K562 (cell line): ENCODE measurements around the gene CABP4. TPM values are rescaled to one million over a fixed set of nuclear protein-coding genes. Genes with fewer than 3 reads are reported as not detected.

Source experiments
- ASH1L ChIP-seq: fragments of 450-650 bp; IDR thresholded peaks from 2 replicates; pipeline ENCODE4 v1.6.1; 2018; ENCODE audit warnings: borderline replicate concordance, mild to moderate bottlenecking, low read depth; ENCODE audit not compliant: partially characterized antibody
- CCNT2 ChIP-seq: IDR thresholded peaks from 2 replicates; pipeline ENCODE4 v1.6.1; 2011; ENCODE audit warnings: borderline replicate concordance, low read depth, mild to moderate bottlenecking, moderate library complexity, mixed read lengths, low read length; ENCODE audit not compliant: insufficient read length; ENCODE audit errors: extremely low read depth
- CHD2 ChIP-seq: IDR thresholded peaks from 2 replicates; pipeline ENCODE4 v1.6.1; 2011; ENCODE audit warnings: low read depth, low read length
- ELK1 ChIP-seq: sonication (generic); formaldehyde crosslinking; IDR thresholded peaks from 2 replicates; pipeline ENCODE4 v1.8.1; 2022; ENCODE audit warnings: missing genetic modification reagents
- EP300 ChIP-seq: IDR thresholded peaks from 2 replicates; pipeline ENCODE4 v1.6.1; 2012; ENCODE audit warnings: low read length, improper control_type of control experiment
- ETV5 ChIP-seq: sonication (generic); formaldehyde crosslinking; IDR thresholded peaks from 2 replicates; pipeline ENCODE4 v1.4.0; 2020; ENCODE audit warnings: low read depth, mild to moderate bottlenecking, missing genetic modification reagents
- EZH2 ChIP-seq: IDR thresholded peaks from 2 replicates; pipeline ENCODE4 v1.6.1; 2012; ENCODE audit warnings: low read depth, mild to moderate bottlenecking, inconsistent platforms, low read length, borderline replicate concordance
- HDGF ChIP-seq: fragments of 450-650 bp; IDR thresholded peaks from 2 replicates; pipeline ENCODE4 v1.6.1; 2016
- HNRNPL ChIP-seq: fragments of 200-400 bp; formaldehyde crosslinking; IDR thresholded peaks from 2 replicates; pipeline ENCODE4 v1.6.1; 2017; ENCODE audit warnings: low read depth, mild to moderate bottlenecking, low read length
- HOXB6 ChIP-seq: fragments of 250-450 bp; sonication (Bioruptor Pico); IDR thresholded peaks from 2 replicates; pipeline ENCODE4 v1.5.1; 2022; ENCODE audit warnings: mild to moderate bottlenecking, borderline replicate concordance
- KLF1 ChIP-seq: fragments of 450-650 bp; IDR thresholded peaks from 2 replicates; pipeline ENCODE4 v1.6.1; 2016; ENCODE audit warnings: missing genetic modification characterization, missing compliant biosample characterization
- PHF21A ChIP-seq: fragments of 450-650 bp; IDR thresholded peaks from 2 replicates; pipeline ENCODE4 v1.6.1; 2017; ENCODE audit warnings: low read depth, borderline replicate concordance
- POLR3G ChIP-seq: IDR thresholded peaks from 2 replicates; pipeline ENCODE4 v1.6.1; 2011; ENCODE audit not compliant: insufficient read length, insufficient replicate concordance; ENCODE audit errors: extremely low read depth
- RBM17 ChIP-seq: fragments of 200-400 bp; formaldehyde crosslinking; IDR thresholded peaks from 2 replicates; pipeline ENCODE4 v1.6.1; 2017; ENCODE audit warnings: low read depth, mild to moderate bottlenecking, low read length, borderline replicate concordance
- SMARCA4 ChIP-seq: fragments of 450-650 bp; IDR thresholded peaks from 2 replicates; pipeline ENCODE4 v1.6.1; 2016
- SMARCA5 ChIP-seq: fragments of 450-650 bp; IDR thresholded peaks from 2 replicates; pipeline ENCODE4 v1.6.1; 2016
- SRSF7 ChIP-seq: fragments of 200-400 bp; formaldehyde crosslinking; optimal IDR thresholded peaks from 2 replicates; pipeline ENCODE3; 2017; ENCODE audit warnings: mild to moderate bottlenecking, low read depth, low read length
- TEAD1 ChIP-seq, 2 experiments: fragments of 450-650 bp in 1 of 2; sonication (generic) in 1 of 2; formaldehyde crosslinking; IDR thresholded peaks; 2 replicates each; pipeline versions ENCODE4 v1.4.0 to v1.8.0; 2020 to 2022; ENCODE audit warnings: mild to moderate bottlenecking in 2 of 2, missing genetic modification reagents in 1 of 2
- TEAD2 ChIP-seq: fragments of 450-650 bp; IDR thresholded peaks from 2 replicates; pipeline ENCODE4 v1.6.1; 2016; ENCODE audit warnings: missing genetic modification characterization, control low read depth, missing compliant biosample characterization
- TEAD4 ChIP-seq, 2 experiments: sonication (generic) in 1 of 2; formaldehyde crosslinking in 1 of 2; IDR thresholded peaks; 2 replicates each; pipeline versions ENCODE4 v1.6.1 to v1.8.0; 2012 to 2022; ENCODE audit warnings: borderline replicate concordance in 1 of 2, inconsistent platforms in 1 of 2, low read length in 1 of 2, mild to moderate bottlenecking in 1 of 2, missing genetic modification reagents in 1 of 2
- ZBTB2 ChIP-seq: fragments of 450-650 bp; IDR thresholded peaks from 2 replicates; pipeline ENCODE4 v1.6.1; 2016; ENCODE audit warnings: antibody characterized with exemption
- ZFP36 ChIP-seq: fragments of 150-350 bp; IDR thresholded peaks from 2 replicates; pipeline ENCODE4 v1.6.1; 2018; ENCODE audit warnings: low read length, low read depth; ENCODE audit not compliant: partially characterized antibody
- polyA plus RNA-seq, 8 experiments: library from polyadenylated mRNA; depleted of rRNA in 4 of 8; stranded (reverse) in 5 of 8; unstranded in 3 of 8; fragments of >200 nt; fragmentation: Nextera tagmentation in 2 of 8; fragmentation: Illumina TruSeq in 1 of 8; extraction: Ambion mirVana in 2 of 8; extraction: Trizol in 1 of 8; gene quantifications; 2 replicates each; pipeline versions ENCODE4 v1.2.1 to v1.2.3, GENCODE V29; 2011 to 2014; ENCODE audit warnings: inconsistent platforms in 1 of 8, missing spikeins in 1 of 8
- total RNA-seq, 7 experiments: library from RNA; depleted of rRNA in 6 of 7; stranded (reverse); fragments of >200 nt in 6 of 7; fragmentation: Illumina TruSeq in 2 of 7; extraction: Trizol in 2 of 7; gene quantifications; 2 replicates each; pipeline versions ENCODE4 v1.2.1 to v1.2.3, GENCODE V29; 2011 to 2021; ENCODE audit warnings: low replicate concordance in 1 of 7
- TF ChIP-seq, protein P1 (sequence below): fragments of 250-450 bp; sonication (Bioruptor Pico); IDR thresholded peaks from 2 replicates; pipeline ENCODE4 v1.5.0; 2021
- TF ChIP-seq, protein P2 (sequence below): sonication (generic); formaldehyde crosslinking; IDR thresholded peaks from 2 replicates; pipeline ENCODE4 v1.8.0; 2022; ENCODE audit warnings: mild to moderate bottlenecking, missing genetic modification reagents, borderline replicate concordance

Gene CABP4
- total and polyA plus RNA-seq, 9 of the 15 experiments (the other 6 are each of a cell fraction or from before 2014, with no cell fraction given), result 0.11 TPM; not detected in 8

GRCh38 chr11:67420646-67421429, 34.3 kb upstream of the CABP4 start (continued):
- TF ChIP-seq ZBTB2, result no peak
- TF ChIP-seq RBM17, result no peak
- TF ChIP-seq HNRNPL, result no peak
- no peak for TF ChIP-seq TEAD1 (CRISPR knock-in tag; IDR thresholded peaks at IDR 0.05)
- no peak for TF ChIP-seq ELK1
- no peak for TF ChIP-seq SRSF7
- no peak for TF ChIP-seq HOXB6 (CRISPR knock-in tag)
- TF ChIP-seq PHF21A, result no peak
- no peak for TF ChIP-seq CHD2
- TF ChIP-seq HDGF, result no peak
- no peak for TF ChIP-seq SMARCA4
- TF ChIP-seq EP300, result no peak
- TF ChIP-seq ASH1L, result no peak
- peak; percentile 64 for TF ChIP-seq CCNT2
- TF ChIP-seq, protein P1, sequence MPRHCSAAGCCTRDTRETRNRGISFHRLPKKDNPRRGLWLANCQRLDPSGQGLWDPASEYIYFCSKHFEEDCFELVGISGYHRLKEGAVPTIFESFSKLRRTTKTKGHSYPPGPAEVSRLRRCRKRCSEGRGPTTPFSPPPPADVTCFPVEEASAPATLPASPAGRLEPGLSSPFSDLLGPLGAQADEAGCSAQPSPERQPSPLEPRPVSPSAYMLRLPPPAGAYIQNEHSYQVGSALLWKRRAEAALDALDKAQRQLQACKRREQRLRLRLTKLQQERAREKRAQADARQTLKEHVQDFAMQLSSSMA (CRISPR knock-in tag), result no peak
- TF ChIP-seq SMARCA5, result no peak
- TF ChIP-seq TEAD2, result no peak
- no peak for TF ChIP-seq ETV5 (CRISPR knock-in tag)
- TF ChIP-seq POLR3G, result no peak
- TF ChIP-seq EZH2, result no peak
- TF ChIP-seq, protein P2, sequence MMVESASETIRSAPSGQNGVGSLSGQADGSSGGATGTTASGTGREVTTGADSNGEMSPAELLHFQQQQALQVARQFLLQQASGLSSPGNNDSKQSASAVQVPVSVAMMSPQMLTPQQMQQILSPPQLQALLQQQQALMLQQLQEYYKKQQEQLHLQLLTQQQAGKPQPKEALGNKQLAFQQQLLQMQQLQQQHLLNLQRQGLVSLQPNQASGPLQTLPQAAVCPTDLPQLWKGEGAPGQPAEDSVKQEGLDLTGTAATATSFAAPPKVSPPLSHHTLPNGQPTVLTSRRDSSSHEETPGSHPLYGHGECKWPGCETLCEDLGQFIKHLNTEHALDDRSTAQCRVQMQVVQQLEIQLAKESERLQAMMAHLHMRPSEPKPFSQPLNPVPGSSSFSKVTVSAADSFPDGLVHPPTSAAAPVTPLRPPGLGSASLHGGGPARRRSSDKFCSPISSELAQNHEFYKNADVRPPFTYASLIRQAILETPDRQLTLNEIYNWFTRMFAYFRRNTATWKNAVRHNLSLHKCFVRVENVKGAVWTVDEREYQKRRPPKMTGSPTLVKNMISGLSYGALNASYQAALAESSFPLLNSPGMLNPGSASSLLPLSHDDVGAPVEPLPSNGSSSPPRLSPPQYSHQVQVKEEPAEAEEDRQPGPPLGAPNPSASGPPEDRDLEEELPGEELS (CRISPR knock-in tag), result no peak
- TF ChIP-seq KLF1 (tag), result no peak; the same call in 1 of the 2 replicates
- TF ChIP-seq TEAD4 (IDR thresholded peaks at IDR 0.05; ENCODE audit: low read length), result no peak
- TF ChIP-seq TEAD4 (CRISPR knock-in tag; IDR thresholded peaks at IDR 0.05; ENCODE audit: borderline replicate concordance), result no peak
- TF ChIP-seq ZFP36, result peak; percentile 61
